Hematopoietic multipotent progenitor cell treated with erythropoietin and hydrocortisone succinate and interleukin-3 and kit ligand, for 6 days (in vitro differentiated cells): ENCODE results near the gene BCOR.

Source experiments
- DNase-seq: peaks from one replicate; pipeline ENCODE4 v3.0.0-alpha.2; 2015

Gene BCOR

GRCh38 chrX:40097141-40097503, 636 bp downstream of the BCOR start:
- DNase-seq: peak; percentile 47

- DNase-seq: peak; percentile 46
These were observed 1.2 kb downstream of the BCOR start for GRCh38 chrX:40096395-40097091.

- peak; percentile 57 for DNase-seq
These were observed 2.0 kb downstream of the BCOR start for GRCh38 chrX:40095583-40096394.

GRCh38 chrX:40094900-40095582, 2.7 kb downstream of the BCOR start:
- no peak for DNase-seq

DNA sequence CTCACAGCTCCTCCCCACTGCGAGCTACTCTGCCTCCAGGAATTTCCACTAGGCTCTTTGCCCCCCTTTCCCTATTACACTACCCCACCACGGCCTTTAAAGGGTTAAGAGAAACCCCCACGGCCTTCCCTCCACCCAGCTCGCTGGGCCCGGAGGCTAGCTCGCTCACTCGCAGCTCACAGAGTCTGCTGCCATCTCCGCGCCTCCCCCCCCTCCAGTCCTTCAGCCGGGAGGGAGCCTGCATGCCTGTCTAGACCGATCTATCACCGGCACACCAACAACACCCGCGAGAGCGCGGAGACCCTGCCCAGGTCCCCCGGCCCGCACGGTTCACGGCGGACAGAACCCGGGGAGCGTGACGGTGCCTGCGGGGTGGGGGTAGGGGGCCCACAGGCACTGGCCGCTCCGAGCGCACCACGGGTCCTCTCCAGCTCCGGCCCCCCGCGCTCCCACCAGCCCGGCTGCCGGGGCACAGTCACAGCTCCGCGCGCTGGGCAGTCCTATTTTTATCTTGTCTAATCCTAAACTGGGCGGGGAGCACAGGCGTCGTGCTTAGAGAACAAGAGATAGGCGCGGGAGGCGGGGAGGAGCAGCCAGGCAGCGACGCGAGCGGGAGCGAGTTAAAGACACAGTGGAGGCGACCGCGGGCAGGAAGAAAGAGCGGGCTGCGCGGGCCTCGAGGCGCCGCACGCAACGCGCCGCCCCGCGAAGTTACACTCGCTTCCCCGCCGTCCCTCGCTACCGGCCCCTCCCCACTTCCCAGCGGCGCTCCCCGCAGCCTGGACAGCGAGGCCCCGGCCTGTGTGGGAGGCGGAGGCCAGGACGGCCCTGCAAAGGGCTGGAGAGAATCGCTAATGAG, 3.5 kb downstream of the BCOR start:
- DNase-seq: peak; percentile 88

DNA sequence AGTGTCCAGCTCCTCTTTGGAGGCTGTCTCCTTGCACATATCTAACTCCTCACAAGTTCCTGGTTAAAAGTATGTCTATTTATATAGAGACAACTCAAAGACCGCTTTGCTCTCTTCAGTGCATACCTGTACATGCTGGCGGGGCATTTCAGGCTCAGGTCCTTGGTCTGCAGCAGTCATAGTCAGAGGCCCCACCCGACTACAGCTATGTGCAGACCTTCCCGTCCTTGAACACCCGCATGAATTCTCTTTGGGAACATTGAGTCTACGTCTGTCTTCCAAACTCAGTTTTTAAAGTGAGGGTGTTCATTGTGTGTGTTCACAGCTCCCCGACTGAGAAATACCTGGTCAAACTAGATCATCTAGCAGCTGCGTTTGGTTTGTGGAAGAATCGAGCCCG, 4.2 kb downstream of the BCOR start:
- DNase-seq: no peak

DNA sequence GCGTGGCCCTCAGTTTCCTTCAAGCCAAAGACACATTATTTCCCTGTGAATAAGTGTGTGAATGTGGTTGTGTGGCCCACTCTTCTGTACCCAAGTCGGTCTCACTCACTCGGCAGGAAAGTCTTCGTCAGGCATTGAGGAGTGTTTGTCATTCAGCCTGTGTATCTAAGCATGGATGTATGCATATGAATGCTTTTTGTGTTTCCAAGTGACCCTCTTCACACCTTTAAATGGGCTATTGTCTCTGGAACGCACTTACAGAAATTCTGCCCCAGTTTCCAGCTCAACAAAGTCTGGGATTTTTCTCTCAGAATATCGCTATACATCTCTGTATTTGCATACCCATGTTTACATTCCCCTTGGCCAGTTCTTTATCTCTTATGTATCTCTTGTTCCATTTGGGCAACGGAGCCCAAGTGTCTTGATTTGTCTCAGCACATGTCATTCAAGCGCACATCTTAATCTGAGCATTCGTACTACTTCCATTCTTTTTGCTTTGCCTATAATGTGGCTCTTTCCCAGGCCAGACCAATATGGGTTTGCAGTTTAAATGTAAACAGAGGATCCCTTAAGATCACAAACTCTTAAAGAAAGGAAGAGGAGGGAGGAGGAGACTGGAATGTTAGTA, 4.8 kb downstream of the BCOR start:
- DNase-seq: no peak

GRCh38 chrX:40091691-40092421, 5.9 kb downstream of the BCOR start:
- DNase-seq: no peak

DNA sequence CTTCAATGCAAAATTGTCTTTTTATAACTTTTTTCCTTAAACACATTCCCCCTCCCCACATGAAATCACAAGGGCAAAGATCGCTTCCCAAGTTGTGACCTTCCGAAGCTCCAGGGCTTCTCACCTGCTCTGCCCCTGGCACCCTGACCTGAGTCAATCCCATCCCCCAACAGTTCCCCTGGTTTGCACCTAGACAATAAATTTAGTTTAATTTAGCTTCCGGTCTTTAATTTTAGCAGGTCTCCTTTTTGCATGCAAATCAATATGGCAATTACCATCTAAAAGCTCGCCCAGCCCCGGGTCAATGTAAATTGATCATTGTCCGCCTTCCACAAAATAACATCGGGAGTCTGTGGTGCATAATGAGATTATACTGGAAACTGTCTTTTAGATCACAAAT, 6.8 kb downstream of the BCOR start:
- no peak for DNase-seq

GRCh38 chrX:40090050-40090804, 7.5 kb downstream of the BCOR start:
- DNase-seq: peak; percentile 49

DNA sequence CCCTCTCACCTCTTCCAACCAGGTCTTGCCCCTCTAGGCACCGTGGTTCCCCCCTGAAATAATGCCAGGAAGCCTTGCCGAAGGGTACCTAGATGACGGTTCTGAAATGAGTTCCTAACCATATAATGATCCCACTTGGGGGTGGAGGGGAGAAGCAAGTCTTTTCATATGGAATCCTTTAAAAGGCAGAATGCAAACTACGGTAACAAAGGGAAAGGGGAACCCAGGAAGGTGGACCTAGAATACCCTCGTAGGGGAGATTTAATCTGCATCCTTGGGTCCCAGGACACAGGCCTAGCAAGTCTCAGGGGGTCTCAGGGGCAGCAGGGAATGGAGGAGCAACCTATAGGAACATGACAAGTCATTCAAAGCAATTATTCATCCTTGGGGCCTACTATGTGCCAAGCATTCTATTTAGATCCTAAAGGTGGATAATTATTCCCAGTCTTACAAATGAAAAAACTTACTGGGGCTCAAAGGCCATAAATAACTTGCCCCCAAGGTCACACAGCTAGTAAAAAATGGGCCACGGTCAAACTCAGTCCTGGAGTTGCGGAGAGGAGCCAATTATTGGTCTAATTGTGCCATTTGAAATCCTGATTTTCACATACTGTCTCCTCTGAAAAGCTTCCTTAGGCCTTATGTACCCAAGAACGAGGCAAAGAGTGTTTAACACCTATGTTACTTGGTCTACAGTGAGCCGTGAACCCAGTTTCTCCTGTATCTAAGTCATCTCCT, 8.8 kb downstream of the BCOR start:
- DNase-seq: no peak

- DNase-seq: no peak
These were observed 9.5 kb downstream of the BCOR start for GRCh38 chrX:40088299-40088625.

DNA sequence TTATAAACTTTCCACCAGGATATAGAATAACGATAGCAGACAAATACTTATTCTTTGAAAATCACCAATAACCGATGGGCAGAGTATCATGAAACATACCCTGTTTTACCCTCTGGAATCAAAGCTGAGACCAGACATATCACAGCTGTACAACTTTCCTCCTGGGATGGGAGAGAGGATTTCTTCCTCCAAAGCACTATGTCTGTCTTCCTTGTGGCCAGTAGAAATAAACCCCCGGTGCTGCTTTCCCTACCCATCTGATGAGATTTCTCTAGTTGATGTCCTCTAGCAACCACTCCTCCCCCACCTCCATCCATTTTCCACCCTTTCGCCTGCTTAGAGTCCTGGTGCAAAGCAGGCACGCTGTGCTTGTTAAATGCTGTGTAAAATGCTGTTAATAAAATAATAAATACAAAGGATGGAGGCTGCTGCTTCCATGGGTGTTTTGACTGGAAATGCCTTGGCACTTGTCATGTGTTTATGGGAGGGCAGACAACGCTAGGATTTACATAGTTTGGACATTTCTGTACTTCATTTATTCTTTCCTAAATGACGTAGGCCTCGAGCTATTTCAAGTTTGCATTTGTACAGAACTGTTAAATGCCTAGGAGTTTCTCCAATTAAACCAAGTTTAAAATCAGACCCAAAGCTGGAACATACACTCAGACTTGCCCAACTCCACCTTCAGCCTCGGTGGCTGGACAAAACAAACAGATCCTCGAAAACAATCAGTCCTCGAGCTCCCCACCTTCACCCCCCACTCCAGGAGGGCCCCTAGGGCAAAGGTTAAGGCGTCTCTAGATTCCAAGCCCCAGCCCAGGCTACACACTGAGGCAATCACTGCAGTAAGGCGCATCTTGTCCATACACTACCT, 10.1 kb downstream of the BCOR start:
- no peak for DNase-seq

- DNase-seq: no peak
These were observed 11.0 kb downstream of the BCOR start for GRCh38 chrX:40086569-40087335.

DNA sequence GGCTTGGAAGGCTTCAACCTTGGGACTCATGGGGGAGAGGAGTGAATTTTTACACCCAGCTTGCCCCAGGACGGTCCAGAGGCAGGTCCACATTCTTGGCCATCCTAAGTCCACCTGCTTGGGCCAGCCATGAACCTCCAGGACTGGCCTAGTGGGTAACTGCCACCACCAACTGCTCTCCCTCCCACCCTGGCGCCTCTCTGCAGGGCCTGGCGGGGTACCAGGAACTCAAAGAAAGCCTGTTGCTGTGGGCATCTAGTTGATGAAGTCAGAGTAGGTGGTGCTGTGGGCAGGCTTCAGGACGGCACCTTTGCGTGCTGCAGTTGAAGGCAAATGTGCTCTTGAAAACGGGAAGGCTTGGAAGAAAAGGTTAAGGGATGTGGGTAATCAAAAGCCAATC, 12.0 kb downstream of the BCOR start:
- no peak for DNase-seq

DNA sequence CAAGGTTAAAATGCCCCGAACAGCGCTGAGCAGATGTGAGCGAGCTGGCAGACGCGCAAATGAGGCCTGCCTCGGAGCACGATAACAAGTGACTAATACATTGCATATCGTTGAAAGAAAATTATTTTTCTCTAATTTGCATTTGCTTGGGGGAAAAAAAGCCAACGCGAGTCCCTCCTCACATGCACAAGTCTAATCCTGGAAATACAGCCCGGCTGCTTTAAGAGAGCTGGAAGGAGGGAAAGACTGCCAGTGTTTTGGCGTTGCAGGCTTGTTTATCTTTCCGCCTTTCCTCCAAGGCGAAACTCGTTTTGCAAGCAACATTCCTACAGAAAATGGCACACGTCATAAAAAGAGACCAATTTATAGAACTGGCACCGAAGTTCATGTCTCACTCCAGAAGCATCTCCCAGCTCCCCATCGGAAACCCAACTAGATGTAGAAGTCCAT, 12.6 kb downstream of the BCOR start:
- DNase-seq: no peak

GRCh38 chrX:40084471-40085101, 13.2 kb downstream of the BCOR start:
- no peak for DNase-seq

GRCh38 chrX:40083979-40084359, 13.8 kb downstream of the BCOR start:
- no peak for DNase-seq
